ENCODE measurements around the gene ETS1. TPM values are rescaled to one million over a fixed set of nuclear protein-coding genes. Genes with fewer than 3 reads are reported as not detected.

ETS1 gene
- polyA plus RNA-seq, 1 donor from 2014 or later = 0.42 TPM

- Histone ChIP-seq H3K9me3 (ENCODE audit: low read length) (no peaks in the 10 kb centered on the region), H3K4me2 (ENCODE audit: low read length) (no peak overlapping the region), H4K20me1 (ENCODE audit: insufficient read depth) (no peaks in the 10 kb centered on the region), H3K36me3 (ENCODE audit: insufficient read depth, low read length) (no peaks in the 10 kb centered on the region), H3K27ac (ENCODE audit: low read length) (no peak overlapping the region), H3K27me3 (ENCODE audit: insufficient read depth, low read depth, low read length) (no peaks in the 10 kb centered on the region), H3F3A (ENCODE audit: insufficient read depth, low read length, poor library complexity, severe bottlenecking) (no peaks in the 10 kb centered on the region), H3K79me2 (replicated peaks; ENCODE audit: insufficient read depth, low read length) (no peaks in the 10 kb centered on the region), H3K9me2 (ENCODE audit: insufficient read depth, low read length) (no peaks in the 10 kb centered on the region), H3K4me3 (ENCODE audit: low read length) (no peak overlapping the region), H3K9ac (ENCODE audit: low read length) (no peak overlapping the region), H2AFZ (ENCODE audit: low read depth, low read length) (no peak overlapping the region)
- TF ChIP-seq TAF1 (IDR thresholded peaks at IDR 0.05; ENCODE audit: low read depth) (no peak), MXI1 (conservative IDR thresholded peaks at IDR 0.05; ENCODE audit: poor library complexity, severe bottlenecking) (no peak), CTCF (IDR thresholded peaks at IDR 0.05; ENCODE audit: poor library complexity, severe bottlenecking) (no peak), SMC3 (conservative IDR thresholded peaks at IDR 0.05; ENCODE audit: poor library complexity) (no peak), EP300 (conservative IDR thresholded peaks at IDR 0.05; ENCODE audit: poor library complexity, severe bottlenecking) (no peak), EZH2 (IDR thresholded peaks at IDR 0.05; ENCODE audit: borderline replicate concordance, insufficient read depth, low read length, poor library complexity, severe bottlenecking) (no peak), POLR2AphosphoS5 (IDR thresholded peaks at IDR 0.05) (no peak), REST (IDR thresholded peaks at IDR 0.05; ENCODE audit: borderline replicate concordance) (no peak), RAD21 (conservative IDR thresholded peaks at IDR 0.05) (no peak)
Measured at GRCh38 chr11:128620309-128621100, 33.1 kb upstream of the ETS1 start.

GRCh38 chr11:128619540-128620308, 32.4 kb upstream of the ETS1 start:
- H3K9me3 ChIP-seq (ENCODE audit: low read length) = no peaks in the 10 kb centered on the region
- no peak overlapping the region for H3K9ac ChIP-seq (ENCODE audit: low read length)
- H3K4me3 ChIP-seq (ENCODE audit: low read length) = no peak overlapping the region
- no peak overlapping the region for H3K4me2 ChIP-seq (ENCODE audit: low read length)
- no peaks in the 10 kb centered on the region for H3K9me2 ChIP-seq (ENCODE audit: insufficient read depth, low read length)
- no peaks in the 10 kb centered on the region for H4K20me1 ChIP-seq (ENCODE audit: insufficient read depth)
- no peaks in the 10 kb centered on the region for H3K27me3 ChIP-seq (ENCODE audit: insufficient read depth, low read depth, low read length)
- H3F3A ChIP-seq (ENCODE audit: insufficient read depth, low read length, poor library complexity, severe bottlenecking) = no peaks in the 10 kb centered on the region
- no peaks in the 10 kb centered on the region for H3K79me2 ChIP-seq (replicated peaks; ENCODE audit: insufficient read depth, low read length)
- H3K27ac ChIP-seq (ENCODE audit: low read length) = no peak overlapping the region
- H3K36me3 ChIP-seq (ENCODE audit: insufficient read depth, low read length) = no peaks in the 10 kb centered on the region
- TF ChIP-seq EP300 (conservative IDR thresholded peaks at IDR 0.05; ENCODE audit: poor library complexity, severe bottlenecking) (no peak), POLR2AphosphoS5 (IDR thresholded peaks at IDR 0.05) (no peak), RAD21 (conservative IDR thresholded peaks at IDR 0.05) (no peak)
- no peak overlapping the region for H2AFZ ChIP-seq (ENCODE audit: low read depth, low read length)
